Measurements from ENCODE around the gene PASK.

The PASK gene

GRCh38 chr2:241180495-241180894 lies 31.2 kb upstream of the PASK start:
- DNase-seq (ENCODE audit: extremely low read depth in 1 of 2, low read depth in 1 of 2) = no peak

- DNase-seq (ENCODE audit: extremely low read depth in 1 of 2, low read depth in 1 of 2) = no peak
Measured at GRCh38 chr2:241179899-241180298, 30.6 kb upstream of the PASK start.

GRCh38 chr2:241178961-241179360 lies 29.7 kb upstream of the PASK start:
- DNase-seq (ENCODE audit: extremely low read depth in 1 of 2, low read depth in 1 of 2) = no peak

DNA sequence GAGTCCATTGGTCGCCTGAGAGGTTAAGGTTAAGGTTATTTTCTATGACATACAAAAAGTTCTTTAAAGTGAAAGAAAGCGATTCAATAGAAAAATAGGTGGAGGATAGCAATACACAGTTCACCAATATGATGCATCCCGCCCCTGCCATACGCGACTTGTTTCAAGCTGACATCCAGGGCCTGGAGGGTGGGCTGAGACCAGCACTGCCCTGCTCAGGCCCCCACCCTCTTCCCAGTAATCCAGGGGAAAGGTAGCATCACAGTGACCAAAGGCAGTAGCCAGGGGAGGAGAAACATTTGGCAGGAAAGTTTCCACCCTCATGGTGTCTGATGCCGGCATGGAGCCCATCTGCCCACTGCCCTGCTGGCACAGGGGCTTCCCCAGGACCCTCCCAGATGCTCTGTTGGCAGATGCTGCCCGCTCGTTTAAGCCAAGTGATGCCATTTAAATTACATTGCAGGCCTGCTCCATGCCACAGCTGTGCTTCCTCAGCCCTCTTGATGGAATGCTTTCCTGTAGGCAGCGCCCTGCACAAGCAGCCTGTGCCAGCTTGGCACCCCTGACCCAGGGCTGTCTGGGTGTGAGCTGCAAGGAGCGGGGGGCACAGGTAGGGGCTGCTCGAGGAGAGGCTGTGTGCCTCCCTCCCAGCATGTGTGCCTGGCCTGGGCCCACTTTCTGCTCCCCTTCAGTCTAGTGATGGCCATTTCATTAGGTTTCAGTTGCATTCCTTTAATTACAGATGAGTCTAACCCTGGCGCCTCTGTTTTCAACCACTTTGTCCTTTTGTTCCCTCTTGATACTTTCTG lies 28.5 kb upstream of the PASK start:
- DNase-seq (ENCODE audit: extremely low read depth in 1 of 2, low read depth in 1 of 2) = no peak

DNA sequence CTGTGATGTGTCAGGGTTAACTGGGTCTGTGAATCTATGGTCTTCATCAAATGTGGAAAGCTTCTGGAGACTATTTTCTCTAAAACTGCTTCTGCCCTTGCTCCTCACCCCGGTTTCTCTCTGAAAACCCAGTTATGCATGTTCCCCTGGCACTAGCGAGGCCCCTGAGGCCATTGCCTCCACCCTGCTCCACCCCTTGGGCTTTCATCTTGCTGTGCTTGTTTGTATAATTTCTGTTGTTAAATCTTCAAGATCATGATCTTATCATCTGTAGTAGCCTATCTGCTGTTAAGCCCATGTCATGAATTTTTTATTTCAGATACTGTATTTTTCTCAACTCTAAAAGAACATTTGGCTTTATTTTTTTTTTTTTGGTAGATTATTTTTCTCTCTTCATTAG lies 24.3 kb upstream of the PASK start:
- no peak for DNase-seq (ENCODE audit: extremely low read depth in 1 of 2, low read depth in 1 of 2)

GRCh38 chr2:241168366-241168765 lies 19.1 kb upstream of the PASK start:
- no peak for DNase-seq (ENCODE audit: extremely low read depth in 1 of 2, low read depth in 1 of 2)

- no peak for DNase-seq (ENCODE audit: extremely low read depth in 1 of 2, low read depth in 1 of 2)
Measured at GRCh38 chr2:241163601-241164118, 14.4 kb upstream of the PASK start.

- no peak for DNase-seq (ENCODE audit: extremely low read depth in 1 of 2, low read depth in 1 of 2)
Measured at GRCh38 chr2:241161646-241162281, 12.5 kb upstream of the PASK start.

DNA sequence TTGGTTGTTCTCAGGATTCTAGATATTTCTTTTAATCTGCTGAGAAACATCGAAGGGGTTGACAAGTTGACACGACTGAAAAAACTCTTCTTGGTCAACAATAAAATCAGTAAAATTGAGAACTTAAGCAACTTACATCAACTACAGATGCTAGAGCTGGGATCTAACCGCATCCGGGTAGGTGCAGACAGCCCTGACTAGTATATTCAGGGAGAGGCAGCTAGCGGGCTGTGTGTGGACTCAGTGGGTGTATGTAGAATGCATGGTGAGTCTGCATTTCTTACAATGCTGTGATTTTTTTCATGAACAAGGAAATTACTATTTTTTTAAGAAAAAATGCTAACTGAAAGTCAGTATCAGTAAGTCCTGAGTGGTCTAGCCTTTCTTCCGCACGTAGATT lies 11.0 kb upstream of the PASK start:
- no peak for DNase-seq (ENCODE audit: extremely low read depth in 1 of 2, low read depth in 1 of 2)

- no peak for DNase-seq (ENCODE audit: extremely low read depth in 1 of 2, low read depth in 1 of 2)
Measured at GRCh38 chr2:241159116-241159515, 9.8 kb upstream of the PASK start.

GRCh38 chr2:241158546-241158900 lies 9.3 kb upstream of the PASK start:
- DNase-seq (ENCODE audit: extremely low read depth in 1 of 2, low read depth in 1 of 2) = no peak

DNA sequence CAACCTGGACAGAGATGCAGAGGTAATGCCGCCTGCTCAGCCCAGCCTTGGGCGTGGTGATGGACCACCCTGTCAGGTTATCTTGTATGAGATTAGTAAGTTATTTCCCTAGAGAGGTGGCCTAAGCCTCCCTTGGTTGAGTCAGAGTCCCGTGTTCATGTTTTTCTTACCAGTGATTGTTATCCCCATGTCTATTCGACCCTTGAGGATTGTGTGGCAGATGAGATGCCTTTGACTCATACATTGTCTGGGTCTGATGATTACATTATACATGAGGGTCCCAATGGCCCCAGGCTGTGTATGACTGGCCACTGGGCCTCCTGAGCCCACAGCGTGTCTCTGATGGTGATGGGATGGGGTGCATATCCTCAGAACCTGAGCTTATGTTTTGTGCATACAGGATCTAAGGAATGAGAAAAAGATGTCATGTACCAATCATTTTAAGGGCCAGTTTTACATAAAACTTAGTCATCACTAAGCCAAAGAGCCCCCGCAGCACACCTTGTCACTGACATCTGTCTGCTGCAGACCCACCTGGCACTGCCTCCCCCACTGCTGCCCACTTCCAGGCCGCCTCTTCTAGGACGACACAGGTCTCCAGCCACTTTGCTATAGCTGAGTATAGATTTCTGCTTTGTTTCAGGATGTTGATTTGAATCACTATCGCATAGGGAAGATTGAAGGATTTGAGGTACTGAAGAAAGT lies 8.7 kb upstream of the PASK start:
- DNase-seq (ENCODE audit: extremely low read depth in 1 of 2, low read depth in 1 of 2) = no peak

DNA sequence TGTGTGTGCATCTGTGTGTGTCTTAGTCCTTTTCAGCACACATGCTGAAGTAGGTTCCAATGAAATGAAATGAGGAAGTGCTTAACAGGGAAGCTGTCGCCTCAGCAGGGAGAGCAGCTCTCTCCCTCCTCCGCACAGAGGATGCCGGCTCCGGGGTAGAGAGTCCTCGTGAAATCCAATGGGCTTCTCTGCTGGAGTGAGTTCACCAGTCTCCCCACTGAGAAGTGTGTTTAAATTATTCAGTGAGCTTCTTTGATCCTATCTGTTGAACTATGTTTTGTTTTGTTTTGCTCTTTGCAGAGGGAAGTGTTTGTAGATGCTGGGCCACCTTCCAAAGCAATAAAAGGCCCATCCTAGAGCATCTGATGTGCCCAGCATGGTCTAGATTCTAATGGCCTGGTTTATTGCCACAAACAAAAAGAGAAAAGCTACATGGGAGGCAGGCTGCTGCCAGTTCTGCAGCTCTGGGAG lies 7.7 kb upstream of the PASK start:
- DNase-seq (ENCODE audit: extremely low read depth in 1 of 2, low read depth in 1 of 2) = no peak

DNA sequence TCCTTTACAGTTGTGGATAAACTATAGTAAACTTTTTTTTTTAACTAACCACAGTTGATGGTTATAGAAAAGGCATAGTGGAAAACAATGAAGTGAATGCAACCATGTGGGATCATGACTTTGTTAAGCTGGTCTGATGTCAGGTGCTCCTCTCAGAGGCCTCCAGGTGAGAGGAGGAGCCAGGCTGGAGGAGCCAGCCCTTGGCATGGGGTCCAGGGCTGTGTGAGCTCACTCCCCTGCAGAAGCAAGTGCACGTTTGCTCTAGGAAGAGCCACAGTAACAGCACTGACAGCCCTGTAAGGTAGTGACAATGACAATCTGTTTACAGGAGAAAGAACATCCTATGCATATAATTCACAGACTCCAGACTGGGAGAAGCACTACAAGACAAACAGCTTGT lies 6.7 kb upstream of the PASK start:
- DNase-seq (ENCODE audit: extremely low read depth in 1 of 2, low read depth in 1 of 2) = no peak

- no peak for DNase-seq (ENCODE audit: extremely low read depth in 1 of 2, low read depth in 1 of 2)
Measured at GRCh38 chr2:241154915-241155314, 5.6 kb upstream of the PASK start.

- no peak for DNase-seq (ENCODE audit: extremely low read depth in 1 of 2, low read depth in 1 of 2)
Measured at GRCh38 chr2:241153616-241154015, 4.3 kb upstream of the PASK start.

GRCh38 chr2:241151934-241152660 lies 2.8 kb upstream of the PASK start:
- no peak for DNase-seq (ENCODE audit: extremely low read depth in 1 of 2, low read depth in 1 of 2)

DNA sequence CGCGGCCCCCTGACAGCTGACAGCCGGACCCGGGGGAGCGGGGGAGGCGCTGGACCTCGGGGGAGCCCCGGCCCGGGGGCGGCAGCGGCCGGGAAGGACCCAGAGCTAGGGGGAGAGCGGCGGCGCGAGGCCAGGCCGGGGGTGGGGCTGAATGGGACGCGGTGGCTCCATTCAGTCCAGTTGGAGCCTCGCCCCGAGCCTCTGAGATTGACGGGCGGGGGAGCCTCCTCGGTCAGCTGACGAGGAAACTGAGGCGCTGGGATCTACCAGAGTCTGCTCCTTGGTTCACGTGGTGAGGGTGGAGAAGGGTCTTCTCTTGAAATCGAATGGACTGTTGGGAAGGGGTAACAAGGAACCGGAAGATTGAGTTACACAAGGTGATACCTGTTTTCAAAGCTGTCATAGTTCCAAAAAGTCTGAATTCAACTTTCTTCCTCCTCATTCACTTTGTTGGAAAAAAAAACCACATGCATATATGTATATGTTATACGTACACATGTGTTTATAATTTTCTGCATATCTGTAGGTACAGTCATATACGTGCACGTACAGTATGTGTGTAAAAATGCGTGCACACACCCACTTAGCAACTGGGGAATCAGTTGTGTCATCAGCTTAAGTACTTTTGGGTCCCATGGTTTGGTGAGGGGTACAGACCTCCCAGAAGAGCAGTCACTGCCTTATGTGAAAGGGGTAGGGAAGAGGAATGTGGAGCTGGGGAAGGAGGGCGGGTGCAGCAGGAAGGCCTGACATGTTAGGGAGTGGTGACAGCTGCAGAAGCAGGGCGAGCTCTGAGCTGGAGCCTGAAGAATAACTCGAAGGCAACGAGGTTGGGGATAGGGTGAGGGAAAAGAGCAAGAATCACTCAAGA lies 1.6 kb upstream of the PASK start:
- no peak for DNase-seq (ENCODE audit: extremely low read depth in 1 of 2, low read depth in 1 of 2)

DNA sequence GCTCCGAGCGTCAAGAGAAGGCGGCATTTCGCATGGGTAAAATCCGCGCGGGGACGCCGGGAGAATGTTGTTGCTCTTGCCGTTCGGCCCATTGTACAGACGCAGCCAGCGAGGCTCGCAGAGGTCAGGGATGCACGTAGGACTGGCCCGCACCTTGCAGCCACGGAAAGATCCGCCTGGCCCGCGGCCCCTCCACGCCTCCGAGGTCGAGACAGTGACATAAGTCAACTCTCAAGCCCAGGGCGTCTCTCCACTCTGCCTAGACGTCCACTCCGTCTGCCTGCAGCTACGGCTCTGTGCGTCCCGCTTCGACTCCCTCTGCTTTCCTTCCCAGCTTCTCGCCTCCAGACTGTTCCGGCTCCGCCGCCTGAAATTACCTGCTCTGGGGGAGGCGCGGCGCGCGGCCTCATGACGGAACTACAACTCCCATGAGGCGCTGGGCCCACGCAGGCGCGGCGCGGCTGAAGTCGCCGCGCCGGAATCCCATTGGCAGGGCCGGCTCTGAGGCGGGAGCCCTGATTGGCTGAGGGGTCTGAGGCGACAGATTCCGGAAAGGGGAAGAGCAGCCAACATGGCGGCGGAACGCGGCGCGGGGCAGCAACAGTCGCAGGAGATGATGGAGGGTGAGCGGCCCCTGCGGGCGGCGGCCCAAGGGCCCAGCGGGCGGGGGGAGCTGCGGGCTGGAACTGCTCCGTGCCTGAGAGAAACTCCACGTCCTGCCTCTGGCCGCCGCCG lies 820 bp upstream of the PASK start, which contains the start of gene PPP1R7:
Gene PPP1R7, plus strand, starts transcription at position 543 of the 735 bp plus-strand sequence. Its CDS starts 29 bp downstream, at position 572.
- peak; percentile 88 to 89 for DNase-seq (ENCODE audit: extremely low read depth in 1 of 2, low read depth in 1 of 2)

DNA sequence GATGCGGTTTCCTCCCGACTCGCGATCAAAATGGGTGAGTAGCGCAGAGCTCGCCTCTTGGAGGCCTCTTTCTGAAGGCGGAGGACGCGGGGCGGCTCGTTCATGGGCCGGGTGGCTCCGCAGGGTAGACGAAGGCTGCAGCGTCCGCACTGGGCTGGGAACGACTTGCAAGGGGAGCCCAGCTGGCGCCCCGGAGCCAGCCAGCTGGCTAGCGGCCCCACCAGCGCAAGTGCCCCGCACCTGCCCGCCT lies 328 bp upstream of the PASK start:
- DNase-seq (ENCODE audit: extremely low read depth in 1 of 2, low read depth in 1 of 2) = no peak

Data from activated CD8-positive, alpha-beta memory T cell treated with anti-CD3 and anti-CD28 coated beads for 1 hour (primary cell).